ENCODE data around the gene ART4.

Gene ART4
- 0 to 0.06 (median 0) reads per million in 9 experiments for total RNA-seq

GRCh38 chr12:14843425-14843887, at the start of gene ART4:
Gene ART4, minus strand, starts transcription at chr12:14843526. Its CDS starts 413 bp downstream, at chr12:14843113.
- H3K4me1 Mint-ChIP-seq (ENCODE audit: low read depth in 2 of 2): peaks cover 0 to 5% of the 10 kb centered on the region in 2 donors
- H3K27ac Mint-ChIP-seq: no peak within 1 kb of the TSS
- H3K36me3 Mint-ChIP-seq (ENCODE audit: insufficient read depth): no peaks in the 10 kb centered on the region
- DNase-seq (no peak), ATAC-seq (replicated peaks) (no peak)
- no peak within 1 kb of the TSS for H3K4me3 Mint-ChIP-seq
- H3K27me3 Mint-ChIP-seq: peaks cover 19 to 23% of the 10 kb centered on the region in 2 donors
- H3K9me3 Mint-ChIP-seq: no peaks in the 10 kb centered on the region

- H3K36me3 Mint-ChIP-seq (ENCODE audit: insufficient read depth): no peaks in the 10 kb centered on the region
- ATAC-seq (replicated peaks): no peak
- H3K9me3 Mint-ChIP-seq: no peaks in the 10 kb centered on the region
- no peaks in the 10 kb centered on the region for H3K4me1 Mint-ChIP-seq (ENCODE audit: low read depth in 2 of 2)
- H3K27ac Mint-ChIP-seq: no peak overlapping the region
- H3K4me3 Mint-ChIP-seq: no peak overlapping the region
- DNase-seq: no peak
- peaks cover 16% of the 10 kb centered on the region in 2 donors for H3K27me3 Mint-ChIP-seq
Measured at GRCh38 chr12:14892726-14893505, 49.6 kb upstream of the ART4 start.

GRCh38 chr12:14890701-14891100, 47.4 kb upstream of the ART4 start:
- H3K36me3 Mint-ChIP-seq (ENCODE audit: insufficient read depth): no peaks in the 10 kb centered on the region
- peaks cover 33 to 38% of the 10 kb centered on the region in 2 donors for H3K27me3 Mint-ChIP-seq
- no peak overlapping the region for H3K27ac Mint-ChIP-seq
- ATAC-seq (replicated peaks): no peak
- no peaks in the 10 kb centered on the region for H3K9me3 Mint-ChIP-seq
- DNase-seq: no peak
- peaks cover 3 to 9% of the 10 kb centered on the region in 2 donors for H3K4me1 Mint-ChIP-seq (ENCODE audit: low read depth in 2 of 2)
- no peak overlapping the region for H3K4me3 Mint-ChIP-seq

DNA sequence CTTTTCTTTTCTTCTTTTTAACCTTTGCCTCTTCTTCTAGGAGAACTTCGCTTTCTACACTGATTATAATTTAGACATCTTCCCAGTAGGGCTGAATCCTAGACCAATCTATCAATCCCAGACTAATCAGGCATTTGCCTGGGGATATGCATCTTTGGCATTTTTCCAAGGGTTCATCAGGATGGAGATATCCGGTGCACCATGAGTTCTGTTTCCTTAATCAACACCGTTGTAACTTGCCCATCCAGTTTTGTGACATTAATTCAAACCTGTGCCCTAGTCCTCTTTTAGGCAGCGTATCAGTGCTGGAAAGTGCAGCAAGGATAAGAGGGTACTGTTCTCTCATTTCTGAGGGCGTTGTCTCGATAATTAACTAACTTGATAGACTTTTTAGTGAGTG, 42.9 kb upstream of the ART4 start:
- H3K4me1 Mint-ChIP-seq (ENCODE audit: low read depth in 2 of 2): peaks cover 13 to 22% of the 10 kb centered on the region in 2 donors

DNA sequence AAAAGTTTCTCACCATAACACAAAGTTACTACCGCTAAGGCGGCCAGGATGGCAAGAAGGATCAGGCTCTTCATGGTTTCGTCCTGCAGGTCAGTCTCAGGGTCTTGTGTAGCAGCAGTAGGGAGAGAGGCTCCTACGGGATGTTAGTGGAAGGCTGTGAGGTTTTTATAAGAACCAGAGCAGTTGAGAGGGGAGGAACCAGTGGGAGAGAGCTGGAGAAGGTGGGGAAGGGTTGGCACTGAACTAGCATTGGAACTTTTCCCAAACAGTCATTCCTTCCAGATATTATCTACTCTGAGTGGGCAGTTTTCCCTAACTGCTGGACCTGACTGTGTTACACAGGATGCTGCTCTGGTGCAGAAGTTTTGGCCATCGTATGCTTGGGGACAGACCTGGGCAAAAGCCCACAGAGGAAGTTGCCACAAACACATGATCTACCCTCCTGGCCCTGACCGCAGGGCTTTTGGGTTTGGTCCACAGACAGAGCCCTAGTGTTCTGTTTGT, 42.4 kb upstream of the ART4 start, which contains the start of gene MGP:
Gene MGP, minus strand, starts transcription at position 137 of the 504 bp plus-strand sequence. Its CDS starts 63 bp downstream, at position 74.
- DNase-seq (no peak), ATAC-seq (replicated peaks) (no peak)
- Mint-ChIP-seq H3K9me3 (no peaks in the 10 kb centered on the region), H3K4me3 (peak within 1 kb of the TSS; percentile 28 to 54), H3K27ac (peak within 1 kb of the TSS in 1 of 2 donors; percentile 56), H3K36me3 (ENCODE audit: insufficient read depth) (peaks cover 6% of the 10 kb centered on the region), H3K27me3 (peaks cover 33 to 35% of the 10 kb centered on the region in 2 donors), H3K4me1 (ENCODE audit: low read depth in 2 of 2) (peaks cover 13 to 24% of the 10 kb centered on the region in 2 donors)

More for the DNA sequence above, 42.9 kb upstream of the ART4 start:
- ATAC-seq (replicated peaks): no peak
- H3K27me3 Mint-ChIP-seq: peaks cover 33 to 35% of the 10 kb centered on the region in 2 donors
- no peaks in the 10 kb centered on the region for H3K9me3 Mint-ChIP-seq
- no peak for DNase-seq
- H3K36me3 Mint-ChIP-seq (ENCODE audit: insufficient read depth): peaks cover 6% of the 10 kb centered on the region
- no peak overlapping the region for H3K27ac Mint-ChIP-seq
- H3K4me3 Mint-ChIP-seq: no peak overlapping the region

DNA sequence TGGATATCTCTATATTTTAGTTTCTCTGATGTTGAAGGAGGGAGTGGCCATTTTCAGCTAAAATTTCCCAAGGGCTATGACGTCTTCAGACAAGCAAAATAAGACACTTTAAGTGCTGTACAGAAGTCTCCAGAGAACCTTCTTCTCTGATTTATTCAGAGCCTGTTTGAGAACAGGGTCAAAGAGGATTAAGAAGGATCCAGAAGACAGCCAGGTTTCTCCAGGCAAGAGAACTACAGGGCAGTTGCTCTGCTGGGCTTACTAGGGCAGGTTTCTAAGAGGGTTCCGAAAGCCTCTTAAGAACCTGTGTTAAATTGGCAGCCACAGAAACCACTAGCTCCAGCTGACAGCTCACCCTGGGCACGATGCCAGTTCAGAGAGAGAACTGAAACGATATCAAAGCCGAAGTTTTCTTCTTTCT, 41.1 kb upstream of the ART4 start:
- peaks cover 16 to 30% of the 10 kb centered on the region in 2 donors for H3K4me1 Mint-ChIP-seq (ENCODE audit: low read depth in 2 of 2)
- H3K9me3 Mint-ChIP-seq: no peaks in the 10 kb centered on the region
- peaks cover 33 to 35% of the 10 kb centered on the region in 2 donors for H3K27me3 Mint-ChIP-seq
- H3K27ac Mint-ChIP-seq: peak overlapping the region in 1 of 2 donors; percentile 56
- H3K4me3 Mint-ChIP-seq: peak overlapping the region; percentile 28 to 54
- peak; percentile 82 to 86 (median 84) for DNase-seq
- H3K36me3 Mint-ChIP-seq (ENCODE audit: insufficient read depth): peaks cover 6% of the 10 kb centered on the region
- ATAC-seq (replicated peaks): peak; percentile 99

DNA sequence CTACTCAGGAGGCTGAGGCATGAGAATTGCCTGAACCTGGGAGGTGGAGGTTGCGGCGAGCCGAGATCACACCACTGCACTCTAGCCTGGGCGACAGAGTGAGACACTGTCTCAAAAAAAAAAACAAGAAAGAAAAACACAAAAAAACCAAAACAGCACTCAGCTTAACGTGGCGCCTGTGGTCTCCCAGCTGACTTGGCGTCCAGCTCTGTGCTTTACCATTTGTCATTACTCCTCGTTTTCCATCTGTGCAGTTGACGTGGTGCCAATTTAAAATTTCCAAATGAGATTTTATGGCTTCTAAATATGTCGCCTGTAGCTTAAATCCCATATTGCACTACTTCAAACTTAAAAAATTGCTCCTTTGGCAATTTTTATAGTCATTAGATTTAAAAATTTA, 40.4 kb upstream of the ART4 start:
- Mint-ChIP-seq H3K27ac (no peak overlapping the region), H3K4me1 (ENCODE audit: low read depth in 2 of 2) (peaks cover 16 to 30% of the 10 kb centered on the region in 2 donors), H3K4me3 (no peak overlapping the region), H3K36me3 (ENCODE audit: insufficient read depth) (peaks cover 6% of the 10 kb centered on the region), H3K27me3 (peaks cover 27 to 35% of the 10 kb centered on the region in 2 donors), H3K9me3 (no peaks in the 10 kb centered on the region)
- no peak for ATAC-seq (replicated peaks)
- no peak for DNase-seq

- peaks cover 8 to 9% of the 10 kb centered on the region in 2 donors for H3K27me3 Mint-ChIP-seq
- H3K36me3 Mint-ChIP-seq (ENCODE audit: insufficient read depth): peaks cover 6% of the 10 kb centered on the region
- no peaks in the 10 kb centered on the region for H3K9me3 Mint-ChIP-seq
- peaks cover 14 to 24% of the 10 kb centered on the region in 2 donors for H3K4me1 Mint-ChIP-seq (ENCODE audit: low read depth in 2 of 2)
- ATAC-seq (replicated peaks): no peak
- H3K4me3 Mint-ChIP-seq: no peak overlapping the region
- DNase-seq: no peak
- peak overlapping the region in 1 of 2 donors; percentile 54 for H3K27ac Mint-ChIP-seq
Measured at GRCh38 chr12:14880890-14881453, 37.6 kb upstream of the ART4 start.

- no peak overlapping the region for H3K4me3 Mint-ChIP-seq
- H3K27me3 Mint-ChIP-seq: no peaks in the 10 kb centered on the region
- H3K27ac Mint-ChIP-seq: no peak overlapping the region
- H3K36me3 Mint-ChIP-seq (ENCODE audit: insufficient read depth): peaks cover 2% of the 10 kb centered on the region
- H3K4me1 Mint-ChIP-seq (ENCODE audit: low read depth in 2 of 2): peaks cover 5 to 12% of the 10 kb centered on the region in 2 donors
- no peaks in the 10 kb centered on the region for H3K9me3 Mint-ChIP-seq
- DNase-seq (no peak), ATAC-seq (replicated peaks) (no peak)
Measured at GRCh38 chr12:14879222-14879933, 36.1 kb upstream of the ART4 start.

- no peak overlapping the region for H3K27ac Mint-ChIP-seq
Measured at GRCh38 chr12:14878488-14878887, 35.2 kb upstream of the ART4 start.

GRCh38 chr12:14876833-14877232, 33.5 kb upstream of the ART4 start:
- DNase-seq: no peak
- Mint-ChIP-seq H3K36me3 (ENCODE audit: insufficient read depth) (no peaks in the 10 kb centered on the region), H3K4me1 (ENCODE audit: low read depth in 2 of 2) (peaks cover 3 to 8% of the 10 kb centered on the region in 2 donors), H3K9me3 (no peaks in the 10 kb centered on the region), H3K27ac (no peak overlapping the region), H3K27me3 (no peaks in the 10 kb centered on the region), H3K4me3 (no peak overlapping the region)
- ATAC-seq (replicated peaks): no peak

More at GRCh38 chr12:14878488-14878887, 35.2 kb upstream of the ART4 start:
- no peaks in the 10 kb centered on the region for H3K36me3 Mint-ChIP-seq (ENCODE audit: insufficient read depth)
- H3K27me3 Mint-ChIP-seq: no peaks in the 10 kb centered on the region
- no peaks in the 10 kb centered on the region for H3K9me3 Mint-ChIP-seq
- no peak overlapping the region for H3K4me3 Mint-ChIP-seq
- H3K4me1 Mint-ChIP-seq (ENCODE audit: low read depth in 2 of 2): peaks cover 3 to 8% of the 10 kb centered on the region in 2 donors
- no peak for DNase-seq
- ATAC-seq (replicated peaks): no peak

- H3K4me3 Mint-ChIP-seq: no peak overlapping the region
Measured at GRCh38 chr12:14874882-14875281, 31.6 kb upstream of the ART4 start.

More at GRCh38 chr12:14874882-14875281, 31.6 kb upstream of the ART4 start:
- no peak for ATAC-seq (replicated peaks)
- no peak for DNase-seq
- Mint-ChIP-seq H3K4me1 (ENCODE audit: low read depth in 2 of 2) (no peaks in the 10 kb centered on the region), H3K9me3 (no peaks in the 10 kb centered on the region), H3K36me3 (ENCODE audit: insufficient read depth) (no peaks in the 10 kb centered on the region), H3K27me3 (peaks cover 12 to 15% of the 10 kb centered on the region in 2 donors), H3K27ac (no peak overlapping the region)

All from effector memory CD8-positive, alpha-beta T cell (primary cell).